K562 (cell line): ENCODE measurements around the gene SECISBP2. TPM values are rescaled to one million over a fixed set of nuclear protein-coding genes. Genes with fewer than 3 reads are reported as not detected.
A peak's percentile ranks its signal among the peaks of the same experiment; 100 is the strongest.

Experiments used
- BRD9 ChIP-seq: fragments of 450-650 bp; IDR thresholded peaks from 2 replicates; pipeline ENCODE4 v1.6.1; 2018; ENCODE audit warnings: low read depth; ENCODE audit not compliant: partially characterized antibody
- DACH1 ChIP-seq: fragments of 450-650 bp; IDR thresholded peaks from 2 replicates; pipeline ENCODE4 v1.6.1; 2018; ENCODE audit not compliant: partially characterized antibody
- DIDO1 ChIP-seq: fragments of 450-650 bp; IDR thresholded peaks from 2 replicates; pipeline ENCODE4 v1.6.1; 2016; ENCODE audit warnings: low read depth, missing biosample characterization, missing genetic modification characterization
- EGR1 ChIP-seq: fragments of 450-650 bp; conservative IDR thresholded peaks from 2 replicates; pipeline ENCODE4 v1.6.1; 2017; ENCODE audit warnings: mild to moderate bottlenecking
- JUND ChIP-seq, 2 experiments: IDR thresholded peaks; 2 replicates in 1 of 2; 3 replicates in 1 of 2; pipeline ENCODE4 v1.6.1; 2011; ENCODE audit warnings: borderline replicate concordance in 2 of 2, low read depth in 2 of 2, low read length in 2 of 2, improper control_type of control experiment in 1 of 2, missing biosample characterization in 1 of 2, missing genetic modification characterization in 1 of 2, missing genetic modification reagents in 1 of 2
- MBD2 ChIP-seq: sonication (generic); IDR thresholded peaks from 2 replicates; pipeline ENCODE4 v1.6.1; 2016; ENCODE audit warnings: low read depth, borderline replicate concordance
- POLR2AphosphoS2 ChIP-seq: IDR thresholded peaks from 2 replicates; pipeline ENCODE4 v1.6.1; 2012; ENCODE audit warnings: low read length, improper control_type of control experiment
- SMARCC2 ChIP-seq: fragments of 450-650 bp; IDR thresholded peaks from 2 replicates; pipeline ENCODE4 v1.6.1; 2017; ENCODE audit warnings: antibody characterized with exemption, moderate library complexity, mild to moderate bottlenecking, low read depth
- SMARCE1 ChIP-seq: fragments of 450-650 bp; IDR thresholded peaks from 2 replicates; pipeline ENCODE4 v1.7.1; 2016; ENCODE audit warnings: mild to moderate bottlenecking
- SRSF3 ChIP-seq: fragments of 200-400 bp; formaldehyde crosslinking; IDR thresholded peaks from 2 replicates; pipeline ENCODE4 v1.6.1; 2016; ENCODE audit warnings: mild to moderate bottlenecking, low read length, moderate library complexity; ENCODE audit not compliant: insufficient read depth
- TAF15 ChIP-seq: fragments of 200-400 bp; formaldehyde crosslinking; IDR thresholded peaks from 2 replicates; pipeline ENCODE4 v1.6.1; 2017; ENCODE audit warnings: mild to moderate bottlenecking, low read depth, low read length, moderate library complexity
- ZC3H8 ChIP-seq: fragments of 450-650 bp; IDR thresholded peaks from 2 replicates; pipeline ENCODE4 v1.6.1; 2017
- ZMIZ1 ChIP-seq, 2 experiments: fragments of 150-350 bp in 1 of 2; IDR thresholded peaks; 2 replicates each; pipeline ENCODE4 v1.6.1; 2012 to 2016; ENCODE audit warnings: low read depth in 2 of 2, low read length in 2 of 2, mild to moderate bottlenecking in 1 of 2, moderate library complexity in 1 of 2
- polyA plus RNA-seq, 8 experiments: library from polyadenylated mRNA; depleted of rRNA in 4 of 8; stranded (reverse) in 5 of 8; unstranded in 3 of 8; fragments of >200 nt; fragmentation: Nextera tagmentation in 2 of 8; fragmentation: Illumina TruSeq in 1 of 8; extraction: Ambion mirVana in 2 of 8; extraction: Trizol in 1 of 8; gene quantifications; 2 replicates each; pipeline versions ENCODE4 v1.2.1 to v1.2.3, GENCODE V29; 2011 to 2014; ENCODE audit warnings: inconsistent platforms in 1 of 8, missing spikeins in 1 of 8
- total RNA-seq, 7 experiments: library from RNA; depleted of rRNA in 6 of 7; stranded (reverse); fragments of >200 nt in 6 of 7; fragmentation: Illumina TruSeq in 2 of 7; extraction: Trizol in 2 of 7; gene quantifications; 2 replicates each; pipeline versions ENCODE4 v1.2.1 to v1.2.3, GENCODE V29; 2011 to 2021; ENCODE audit warnings: low replicate concordance in 1 of 7
- TF ChIP-seq, protein P1 (sequence below): sonication (generic); formaldehyde crosslinking; IDR thresholded peaks from 2 replicates; pipeline ENCODE4 v1.8.1; 2023; ENCODE audit warnings: mild to moderate bottlenecking, missing genetic modification reagents
- TF ChIP-seq, protein P2 (sequence below): IDR thresholded peaks from 3 replicates; pipeline ENCODE4 v1.6.1; 2011; ENCODE audit warnings: borderline replicate concordance, mild to moderate bottlenecking, moderate library complexity; ENCODE audit not compliant: insufficient read length; ENCODE audit errors: extremely low read depth

The SECISBP2 gene
- total and polyA plus RNA-seq, 9 of the 15 experiments (the other 6 are each of a cell fraction or from before 2014, with no cell fraction given) = 3.2 to 41.6 (median 26.1) TPM

DNA sequence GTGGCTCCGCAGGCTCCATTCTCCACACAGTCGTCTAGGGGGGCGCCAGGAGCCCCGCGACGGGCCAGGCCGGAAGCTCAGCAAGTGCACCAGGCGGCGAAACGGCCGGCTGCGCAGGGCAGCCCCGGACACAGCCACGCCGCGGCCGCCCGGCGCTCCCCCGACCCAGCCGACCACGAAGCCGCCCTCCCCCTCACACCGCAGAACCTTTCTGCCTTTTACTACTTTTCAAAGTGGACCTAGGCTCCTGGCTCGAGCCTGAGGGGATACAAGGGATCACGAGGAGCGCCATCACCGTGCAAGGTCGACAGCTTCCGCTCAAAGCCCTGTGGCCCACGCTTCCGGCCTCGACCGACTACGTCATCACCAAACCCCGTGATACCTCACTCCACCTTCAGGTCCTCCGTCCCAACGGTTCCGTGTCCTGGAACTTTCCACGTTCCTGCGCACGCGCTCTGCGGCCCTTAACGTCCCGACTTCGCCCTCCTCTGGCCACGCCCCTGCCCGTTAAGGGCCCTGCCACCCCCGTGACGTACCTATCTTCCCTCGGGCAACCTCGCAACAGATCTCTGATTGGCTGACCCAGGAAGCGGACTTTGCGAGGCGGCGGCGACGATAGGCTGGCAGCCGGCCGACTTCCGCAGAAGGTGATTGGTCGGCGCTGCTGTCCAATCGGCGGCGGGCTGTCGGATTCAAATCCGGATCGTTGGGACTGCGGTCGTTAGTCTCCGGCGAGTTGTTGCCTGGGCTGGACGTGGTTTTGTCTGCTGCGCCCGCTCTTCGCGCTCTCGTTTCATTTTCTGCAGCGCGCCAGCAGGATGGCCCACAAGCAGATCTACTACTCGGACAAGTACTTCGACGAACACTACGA, 7.6 kb upstream of the SECISBP2 start, which contains the start of gene CKS2 (continued):
- TF ChIP-seq MBD2 (peak; percentile 85), SRSF3 (no peak), JUND (IDR thresholded peaks at IDR 0.05; ENCODE audit: borderline replicate concordance, low read depth, low read length) (peak; percentile 78; the same call in 1 of the 2 replicates), JUND (tag; IDR thresholded peaks at IDR 0.05; ENCODE audit: borderline replicate concordance, low read depth, low read length) (peak; percentile 70; the same call in 1 of the 3 replicates), BRD9 (no peak), EGR1 (peak; percentile 91), DIDO1 (no peak), POLR2AphosphoS2 (peak; percentile 82; the same call in 1 of the 2 replicates), ZMIZ1 (IDR thresholded peaks at IDR 0.05; ENCODE audit: low read depth in 2 of 2, low read length in 2 of 2) (0 out of 4 replicates have a peak, but pooled peaks of 1 of the 2 experiments have one; percentile 36), SMARCC2 (no peak), ZC3H8 (no peak), TAF15 (no peak), SMARCE1 (no peak), DACH1 (no peak)
- TF ChIP-seq, protein P1, sequence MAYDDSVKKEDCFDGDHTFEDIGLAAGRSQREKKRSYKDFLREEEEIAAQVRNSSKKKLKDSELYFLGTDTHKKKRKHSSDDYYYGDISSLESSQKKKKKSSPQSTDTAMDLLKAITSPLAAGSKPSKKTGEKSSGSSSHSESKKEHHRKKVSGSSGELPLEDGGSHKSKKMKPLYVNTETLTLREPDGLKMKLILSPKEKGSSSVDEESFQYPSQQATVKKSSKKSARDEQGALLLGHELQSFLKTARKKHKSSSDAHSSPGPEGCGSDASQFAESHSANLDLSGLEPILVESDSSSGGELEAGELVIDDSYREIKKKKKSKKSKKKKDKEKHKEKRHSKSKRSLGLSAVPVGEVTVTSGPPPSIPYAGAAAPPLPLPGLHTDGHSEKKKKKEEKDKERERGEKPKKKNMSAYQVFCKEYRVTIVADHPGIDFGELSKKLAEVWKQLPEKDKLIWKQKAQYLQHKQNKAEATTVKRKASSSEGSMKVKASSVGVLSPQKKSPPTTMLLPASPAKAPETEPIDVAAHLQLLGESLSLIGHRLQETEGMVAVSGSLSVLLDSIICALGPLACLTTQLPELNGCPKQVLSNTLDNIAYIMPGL (CRISPR knock-in tag) = no peak
- TF ChIP-seq, protein P2, sequence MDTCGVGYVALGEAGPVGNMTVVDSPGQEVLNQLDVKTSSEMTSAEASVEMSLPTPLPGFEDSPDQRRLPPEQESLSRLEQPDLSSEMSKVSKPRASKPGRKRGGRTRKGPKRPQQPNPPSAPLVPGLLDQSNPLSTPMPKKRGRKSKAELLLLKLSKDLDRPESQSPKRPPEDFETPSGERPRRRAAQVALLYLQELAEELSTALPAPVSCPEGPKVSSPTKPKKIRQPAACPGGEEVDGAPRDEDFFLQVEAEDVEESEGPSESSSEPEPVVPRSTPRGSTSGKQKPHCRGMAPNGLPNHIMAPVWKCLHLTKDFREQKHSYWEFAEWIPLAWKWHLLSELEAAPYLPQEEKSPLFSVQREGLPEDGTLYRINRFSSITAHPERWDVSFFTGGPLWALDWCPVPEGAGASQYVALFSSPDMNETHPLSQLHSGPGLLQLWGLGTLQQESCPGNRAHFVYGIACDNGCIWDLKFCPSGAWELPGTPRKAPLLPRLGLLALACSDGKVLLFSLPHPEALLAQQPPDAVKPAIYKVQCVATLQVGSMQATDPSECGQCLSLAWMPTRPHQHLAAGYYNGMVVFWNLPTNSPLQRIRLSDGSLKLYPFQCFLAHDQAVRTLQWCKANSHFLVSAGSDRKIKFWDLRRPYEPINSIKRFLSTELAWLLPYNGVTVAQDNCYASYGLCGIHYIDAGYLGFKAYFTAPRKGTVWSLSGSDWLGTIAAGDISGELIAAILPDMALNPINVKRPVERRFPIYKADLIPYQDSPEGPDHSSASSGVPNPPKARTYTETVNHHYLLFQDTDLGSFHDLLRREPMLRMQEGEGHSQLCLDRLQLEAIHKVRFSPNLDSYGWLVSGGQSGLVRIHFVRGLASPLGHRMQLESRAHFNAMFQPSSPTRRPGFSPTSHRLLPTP = no peak
